Measurements from ENCODE around the gene PIK3R3.

DNA sequence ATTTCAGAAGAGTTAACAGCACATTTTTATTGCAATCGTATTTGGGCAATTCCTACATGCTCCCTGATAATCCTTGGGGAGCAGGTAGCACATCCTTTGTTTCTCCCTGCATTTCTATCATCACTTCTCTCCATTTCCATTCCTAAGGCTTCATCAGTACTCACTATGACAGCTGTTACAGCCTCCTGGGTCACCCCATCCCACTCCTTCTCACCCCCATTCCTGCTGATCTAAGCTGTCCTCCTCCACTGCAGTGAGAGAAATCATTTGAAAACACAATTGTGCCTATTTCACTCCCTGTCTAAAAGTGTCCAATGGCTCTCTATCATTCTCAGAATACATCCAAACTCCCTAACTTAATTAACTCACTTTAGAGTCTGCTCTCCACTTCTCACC lies 25.5 kb upstream of the PIK3R3 start:
- TF ChIP-seq CTCF (IDR thresholded peaks at IDR 0.05; ENCODE audit: insufficient read depth, low read length, poor library complexity, severe bottlenecking) (no peak), EZH2phosphoT487 (conservative IDR thresholded peaks at IDR 0.05; ENCODE audit: low read length) (no peak)
